GM23338 (cell line): ENCODE measurements around the gene GGA2. TPM values are rescaled to one million over a fixed set of nuclear protein-coding genes. Genes with fewer than 3 reads are reported as not detected.

ENCODE experiments used
- ATAC-seq: fragments of 200-7000 bp; cut with Tn5 transposase; 3 replicates; pipeline ENCODE4 v1.9.1; 2020
- DNase-seq: peaks from one replicate; pipeline ENCODE4 v3.0.0-alpha.2; 2015; ENCODE audit warnings: low spot score
- H2AFZ ChIP-seq: fragments of 200-600 bp; sonication (generic); 2 replicates; pipeline ENCODE4 v1.8.0; 2016; ENCODE audit warnings: antibody characterized with exemption, mild to moderate bottlenecking, moderate library complexity
- H3F3A ChIP-seq: fragments of 200-600 bp; sonication (generic); replicated peaks from 2 replicates; pipeline ENCODE4 v1.8.0; 2017; ENCODE audit warnings: antibody characterized with exemption, mixed run types, low read depth
- H3K27ac ChIP-seq: fragments of 200-600 bp; sonication (generic); 2 replicates; pipeline ENCODE4 v1.6.1; 2016; ENCODE audit warnings: low read depth
- H3K27me3 ChIP-seq: fragments of 200-600 bp; sonication (generic); 2 replicates; pipeline ENCODE4 v1.8.0; 2016; ENCODE audit warnings: mild to moderate bottlenecking, mixed run types, moderate library complexity; ENCODE audit not compliant: insufficient read depth
- H3K36me3 ChIP-seq: fragments of 200-600 bp; sonication (generic); 2 replicates; pipeline ENCODE4 v1.8.0; 2016; ENCODE audit warnings: mild to moderate bottlenecking; ENCODE audit not compliant: insufficient read depth
- H3K4me1 ChIP-seq: fragments of 200-600 bp; sonication (generic); 2 replicates; pipeline ENCODE4 v1.8.0; 2016; ENCODE audit warnings: mild to moderate bottlenecking, moderate library complexity; ENCODE audit not compliant: insufficient read depth
- H3K4me2 ChIP-seq: fragments of 200-600 bp; sonication (generic); 2 replicates; pipeline ENCODE4 v1.7.1; 2017; ENCODE audit warnings: mixed run types
- H3K4me3 ChIP-seq: fragments of 200-600 bp; sonication (generic); 2 replicates; pipeline ENCODE4 v1.6.1; 2016; ENCODE audit warnings: mixed run types
- H3K79me2 ChIP-seq: fragments of 200-600 bp; sonication (generic); replicated peaks from 2 replicates; pipeline ENCODE4 v1.8.0; 2017; ENCODE audit warnings: mild to moderate bottlenecking; ENCODE audit not compliant: insufficient read depth
- H3K9me2 ChIP-seq: fragments of 200-600 bp; sonication (generic); 2 replicates; pipeline ENCODE4 v1.8.0; 2017; ENCODE audit not compliant: insufficient read depth
- H4K20me1 ChIP-seq: fragments of 200-600 bp; sonication (generic); replicated peaks from 2 replicates; pipeline ENCODE4 v1.8.0; 2017; ENCODE audit warnings: mild to moderate bottlenecking; ENCODE audit not compliant: insufficient read depth
- H3K27ac Mint-ChIP-seq: 2 replicates; pipeline ENCODE4 v1.8.0; 2020; ENCODE audit warnings: inconsistent platforms, mild to moderate bottlenecking, moderate library complexity, mixed read lengths
- H3K27me3 Mint-ChIP-seq: 3 replicates; pipeline ENCODE4 v1.8.0; 2022; ENCODE audit warnings: low read depth, mild to moderate bottlenecking, moderate library complexity, mixed read lengths, inconsistent platforms; ENCODE audit not compliant: insufficient read depth, poor library complexity
- H3K36me3 Mint-ChIP-seq: 3 replicates; pipeline ENCODE4 v1.8.0; 2021; ENCODE audit warnings: low read depth, mild to moderate bottlenecking, inconsistent platforms, moderate library complexity, mixed read lengths
- H3K4me1 Mint-ChIP-seq: 3 replicates; pipeline ENCODE4 v1.8.0; 2020; ENCODE audit warnings: mild to moderate bottlenecking, inconsistent platforms, mixed read lengths
- H3K4me3 Mint-ChIP-seq: 3 replicates; pipeline ENCODE4 v1.8.0; 2021; ENCODE audit warnings: moderate library complexity, mild to moderate bottlenecking, inconsistent platforms, mixed read lengths
- H3K9me3 Mint-ChIP-seq: 3 replicates; pipeline ENCODE4 v1.8.0; 2020; ENCODE audit warnings: moderate library complexity, mild to moderate bottlenecking, inconsistent platforms, mixed read lengths
- CREB1 ChIP-seq: fragments of 250-450 bp; sonication (Bioruptor Pico); IDR thresholded peaks from 2 replicates; pipeline ENCODE4 v1.5.0; 2020; ENCODE audit warnings: low read depth, mild to moderate bottlenecking, moderate library complexity
- CTCF ChIP-seq, 2 experiments: fragments of 200-600 bp in 1 of 2; sonication (generic) in 1 of 2; conservative IDR thresholded peaks; 2 replicates each; pipeline versions ENCODE4 v1.5.1 to v1.6.1; 2016 to 2017; ENCODE audit warnings: antibody characterized with exemption in 2 of 2, low read depth in 2 of 2, mild to moderate bottlenecking in 2 of 2, moderate library complexity in 1 of 2
- ETS1 ChIP-seq: IDR thresholded peaks from 2 replicates; pipeline ENCODE4 v1.6.1; 2016; ENCODE audit warnings: antibody characterized with exemption
- EZH2 ChIP-seq: fragments of 200-600 bp; sonication (generic); IDR thresholded peaks from one replicate; pipeline ENCODE4 v1.8.0; 2017; ENCODE audit warnings: antibody characterized with exemption, mild to moderate bottlenecking, low read depth; ENCODE audit not compliant: unreplicated experiment
- EZH2phosphoT487 ChIP-seq: fragments of 200-600 bp; sonication (generic); IDR thresholded peaks from one replicate; pipeline ENCODE4 v1.8.1; 2018; ENCODE audit warnings: antibody characterized with exemption; ENCODE audit not compliant: unreplicated experiment
- JUNB ChIP-seq: IDR thresholded peaks from one replicate; pipeline ENCODE4 v1.6.1; 2016; ENCODE audit warnings: antibody characterized with exemption; ENCODE audit not compliant: unreplicated experiment
- NANOG ChIP-seq: IDR thresholded peaks from 2 replicates; pipeline ENCODE4 v1.6.1; 2016; ENCODE audit warnings: antibody characterized with exemption, borderline replicate concordance
- POLR2AphosphoS5 ChIP-seq: IDR thresholded peaks from 2 replicates; pipeline ENCODE4 v1.6.1; 2016; ENCODE audit warnings: antibody characterized with exemption, low read depth
- REST ChIP-seq: IDR thresholded peaks from one replicate; pipeline ENCODE4 v1.6.1; 2018; ENCODE audit warnings: antibody characterized with exemption; ENCODE audit not compliant: unreplicated experiment
- STAT1 ChIP-seq: IDR thresholded peaks from one replicate; pipeline ENCODE4 v1.6.1; 2016; ENCODE audit warnings: antibody characterized with exemption; ENCODE audit not compliant: unreplicated experiment
- ZNF114 ChIP-seq: fragments of 250-450 bp; sonication (Bioruptor Pico); IDR thresholded peaks from 2 replicates; pipeline ENCODE4 v1.5.0; 2020; ENCODE audit warnings: mild to moderate bottlenecking, moderate library complexity
- ZNF331 ChIP-seq: fragments of 250-450 bp; sonication (Bioruptor Pico); IDR thresholded peaks from 2 replicates; pipeline ENCODE4 v1.5.0; 2020; ENCODE audit warnings: low read depth, mild to moderate bottlenecking, moderate library complexity
- ZNF462 ChIP-seq: fragments of 250-450 bp; sonication (Bioruptor Pico); IDR thresholded peaks from 2 replicates; pipeline ENCODE4 v1.5.0; 2020; ENCODE audit warnings: mild to moderate bottlenecking, moderate library complexity
- polyA plus RNA-seq: library from polyadenylated mRNA; unstranded; fragments of >200 nt; fragmentation: Nextera tagmentation; extraction: Ambion mirVana; gene quantifications from 2 replicates; pipeline ENCODE4 v1.2.1, GENCODE V29; 2016
- total RNA-seq: library from RNA; depleted of rRNA; stranded (reverse); fragments of >200 nt; shearing (Covaris generic); gene quantifications from 2 replicates; pipeline ENCODE4 v1.2.3, GENCODE V29; 2014

The GGA2 gene
- total and polyA plus RNA-seq, 2 experiments from 2014 or later, result 40.3 to 76.6 TPM

- no peaks in the 10 kb centered on the region for H3K9me3 Mint-ChIP-seq
- H3K4me3 Mint-ChIP-seq, result no peak overlapping the region
- H3K27me3 Mint-ChIP-seq, result no peaks in the 10 kb centered on the region
- H3K36me3 Mint-ChIP-seq, result peaks cover 48% of the 10 kb centered on the region
- H3F3A ChIP-seq, result 0 out of 2 replicates have a peak, but pooled peaks cover 3% of the 10 kb centered on the region
- H3K4me1 Mint-ChIP-seq, result no peaks in the 10 kb centered on the region
- no peak overlapping the region for H2AFZ ChIP-seq
- no peaks in the 10 kb centered on the region for H3K79me2 ChIP-seq
- TF ChIP-seq ZNF114 (CRISPR knock-in tag) (no peak), CTCF (conservative IDR thresholded peaks at IDR 0.05; ENCODE audit: low read depth in 2 of 2) (no peak), POLR2AphosphoS5 (no peak), NANOG (no peak), EZH2phosphoT487 (no peak), CREB1 (no peak), ZNF331 (CRISPR knock-in tag) (no peak), STAT1 (no peak), ZNF462 (no peak), ETS1 (no peak), REST (no peak), JUNB (no peak), EZH2 (no peak)
- no peaks in the 10 kb centered on the region for H3K4me1 ChIP-seq
- no peaks in the 10 kb centered on the region for H3K9me2 ChIP-seq
- H3K4me3 ChIP-seq, result no peak overlapping the region
- no peak overlapping the region for H3K27ac Mint-ChIP-seq
- H3K27me3 ChIP-seq, result no peaks in the 10 kb centered on the region
- DNase-seq (no peak), ATAC-seq (no peak)
- no peak overlapping the region for H3K4me2 ChIP-seq
- H3K27ac ChIP-seq, result no peak overlapping the region
- H4K20me1 ChIP-seq, result peaks cover 5% of the 10 kb centered on the region
- H3K36me3 ChIP-seq, result peaks cover 47% of the 10 kb centered on the region
These were observed 44.0 kb downstream of the GGA2 start for GRCh38 chr16:23466162-23466885.
